NCI-H2227 (cell line): ENCODE data around the gene STXBP1.

Experiments used
- DNase-seq: peaks from one replicate; lab custom pipeline; 2025; ENCODE audit not compliant: unreplicated experiment; lab: John Stamatoyannopoulos, UW

Gene STXBP1

GRCh38 chr9:127731938-127732337, 119.9 kb downstream of the STXBP1 start:
- DNase-seq, result no peak

GRCh38 chr9:127732444-127732843, 120.4 kb downstream of the STXBP1 start:
- no peak for DNase-seq

- no peak for DNase-seq
These were observed 121.5 kb downstream of the STXBP1 start for GRCh38 chr9:127733614-127734013.

GRCh38 chr9:127734247-127734746, 122.2 kb downstream of the STXBP1 start:
- no peak for DNase-seq

GRCh38 chr9:127734747-127735529, 122.9 kb downstream of the STXBP1 start, which contains the start of gene TOR2A:
TOR2A (minus strand) TSS chr9:127735294; CDS start chr9:127735270, 24 bp downstream.
- peak; percentile 97 for DNase-seq

GRCh38 chr9:127735530-127736185, 123.6 kb downstream of the STXBP1 start:
- peak; percentile 27 for DNase-seq

GRCh38 chr9:127738666-127739065, 126.6 kb downstream of the STXBP1 start:
- DNase-seq, result no peak

- no peak for DNase-seq
These were observed 127.7 kb downstream of the STXBP1 start for GRCh38 chr9:127739614-127740330.

- DNase-seq, result no peak
These were observed 129.9 kb downstream of the STXBP1 start for GRCh38 chr9:127741831-127742434.
